Measurements from ENCODE around the gene EPC2.
"Not testable (repeated sequence)": the region's sequence is repeated elsewhere in the genome, so short reads cannot be mapped to it uniquely, and the experiment has no call there.

The EPC2 gene

DNA sequence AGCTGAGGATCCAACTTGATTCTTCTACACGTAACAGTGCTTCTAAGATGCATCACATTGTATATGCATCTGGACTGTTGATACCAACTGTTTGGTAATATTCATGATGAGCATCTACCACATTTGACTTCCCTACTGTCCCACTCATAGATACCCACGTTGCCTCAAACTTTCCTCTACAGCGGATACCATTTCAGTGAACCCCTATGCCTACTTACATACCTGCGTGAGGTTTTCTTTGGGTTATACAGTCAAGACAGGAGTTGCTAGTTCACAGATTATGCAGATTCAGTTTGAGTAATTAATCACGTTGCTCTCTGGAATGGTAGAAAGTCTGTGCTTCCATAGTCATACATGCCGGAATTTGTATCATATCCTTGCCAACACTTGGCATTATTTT lies 40.0 kb downstream of the EPC2 start:
- Histone ChIP-seq H3K4me3 (no peak overlapping the region), H3K27ac (no peak overlapping the region)
- TF ChIP-seq, protein P1, sequence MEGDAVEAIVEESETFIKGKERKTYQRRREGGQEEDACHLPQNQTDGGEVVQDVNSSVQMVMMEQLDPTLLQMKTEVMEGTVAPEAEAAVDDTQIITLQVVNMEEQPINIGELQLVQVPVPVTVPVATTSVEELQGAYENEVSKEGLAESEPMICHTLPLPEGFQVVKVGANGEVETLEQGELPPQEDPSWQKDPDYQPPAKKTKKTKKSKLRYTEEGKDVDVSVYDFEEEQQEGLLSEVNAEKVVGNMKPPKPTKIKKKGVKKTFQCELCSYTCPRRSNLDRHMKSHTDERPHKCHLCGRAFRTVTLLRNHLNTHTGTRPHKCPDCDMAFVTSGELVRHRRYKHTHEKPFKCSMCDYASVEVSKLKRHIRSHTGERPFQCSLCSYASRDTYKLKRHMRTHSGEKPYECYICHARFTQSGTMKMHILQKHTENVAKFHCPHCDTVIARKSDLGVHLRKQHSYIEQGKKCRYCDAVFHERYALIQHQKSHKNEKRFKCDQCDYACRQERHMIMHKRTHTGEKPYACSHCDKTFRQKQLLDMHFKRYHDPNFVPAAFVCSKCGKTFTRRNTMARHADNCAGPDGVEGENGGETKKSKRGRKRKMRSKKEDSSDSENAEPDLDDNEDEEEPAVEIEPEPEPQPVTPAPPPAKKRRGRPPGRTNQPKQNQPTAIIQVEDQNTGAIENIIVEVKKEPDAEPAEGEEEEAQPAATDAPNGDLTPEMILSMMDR (IDR thresholded peaks at IDR 0.05) = no peak
- DNase-seq (ENCODE audit: low spot score) = no peak

DNA sequence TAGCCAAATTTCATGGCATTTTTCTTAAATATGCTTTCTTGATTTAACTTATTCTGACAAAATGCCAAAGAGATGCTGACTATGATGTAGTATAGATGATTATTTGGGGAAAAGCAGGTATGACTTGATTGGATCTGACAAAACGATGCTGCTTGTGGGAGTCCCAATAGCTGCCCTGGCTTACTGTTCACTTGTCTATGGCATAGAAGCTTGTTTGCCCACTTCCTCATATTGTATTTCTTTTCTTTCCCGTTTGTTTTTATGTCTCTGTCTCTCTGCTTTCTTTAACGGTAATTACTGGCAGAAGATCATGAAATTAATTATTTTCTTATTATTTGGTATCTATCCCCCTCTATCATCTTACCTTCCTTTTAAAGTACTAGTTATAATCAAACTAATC lies 43.0 kb downstream of the EPC2 start:
- no peak for DNase-seq (ENCODE audit: low spot score)
- no peak overlapping the region for H3K4me3 ChIP-seq
- no peak overlapping the region for H3K27ac ChIP-seq
- TF ChIP-seq, protein P1 (IDR thresholded peaks at IDR 0.05) = no peak

DNA sequence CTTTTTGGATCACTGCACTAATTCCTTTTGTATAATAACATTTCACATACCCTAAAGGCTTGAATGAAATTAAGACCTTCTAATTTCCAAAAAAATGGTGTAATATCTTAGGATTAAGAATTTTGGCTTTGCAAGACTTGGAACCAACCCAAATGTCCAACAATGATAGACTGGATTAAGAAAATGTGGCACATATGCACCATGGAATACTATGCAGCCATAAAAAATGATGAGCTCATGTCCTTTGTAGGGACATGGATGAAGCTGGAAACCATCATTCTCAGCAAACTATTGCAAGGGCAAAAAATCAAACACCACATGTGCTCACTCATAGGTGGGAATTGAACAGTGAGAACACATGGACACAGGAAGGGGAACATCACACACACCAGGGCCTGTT lies 43.5 kb downstream of the EPC2 start:
- not testable (repeated sequence) for DNase-seq (ENCODE audit: low spot score); H3K27ac ChIP-seq; H3K4me3 ChIP-seq

DNA sequence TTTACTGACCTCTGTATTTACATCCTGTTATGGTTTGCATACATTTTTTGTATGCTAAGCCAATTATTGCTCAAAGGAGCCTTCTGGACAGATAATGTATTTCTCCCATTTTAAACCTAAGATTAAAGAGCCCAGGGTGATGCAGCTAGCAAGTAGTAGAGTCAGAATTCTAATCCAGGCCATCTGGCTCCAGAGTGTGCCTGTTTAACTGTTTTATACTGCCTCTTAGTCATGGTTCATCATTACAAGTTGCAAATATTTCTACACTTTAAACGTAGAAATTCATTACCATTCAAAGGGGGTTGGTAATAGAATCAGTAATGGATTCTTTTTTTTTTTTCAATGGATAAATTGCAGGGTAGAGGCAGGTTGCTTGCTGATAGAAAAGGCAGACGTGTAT lies 52.4 kb downstream of the EPC2 start:
- DNase-seq (ENCODE audit: low spot score) = no peak
- TF ChIP-seq, protein P1 (IDR thresholded peaks at IDR 0.05) = no peak
- no peak overlapping the region for H3K27ac ChIP-seq
- H3K4me3 ChIP-seq = no peak overlapping the region

GRCh38 chr2:148699830-148700229 lies 55.3 kb downstream of the EPC2 start:
- Histone ChIP-seq H3K4me3 (no peak overlapping the region), H3K27ac (no peak overlapping the region)
- TF ChIP-seq, protein P1 (IDR thresholded peaks at IDR 0.05) = no peak
- no peak for DNase-seq (ENCODE audit: low spot score)

DNA sequence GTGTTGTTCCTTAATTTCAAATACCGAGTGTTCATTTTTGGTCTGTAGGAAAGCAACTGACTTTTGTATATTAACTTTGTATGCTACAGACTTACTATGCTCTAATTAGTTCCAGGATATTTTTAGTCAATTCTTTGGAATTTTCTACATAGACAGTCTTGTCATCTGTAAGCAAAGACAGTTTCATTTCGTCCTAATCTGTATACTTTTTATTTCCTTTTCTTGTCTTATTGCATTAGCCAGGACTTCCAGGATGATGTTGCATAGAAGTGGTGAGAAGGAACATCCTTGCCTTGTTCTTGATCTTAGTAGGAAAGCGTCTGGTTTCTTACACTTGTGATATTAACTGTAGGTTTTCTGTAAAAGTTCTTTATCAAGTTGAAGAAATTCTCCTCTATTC lies 56.5 kb downstream of the EPC2 start:
- H3K4me3 ChIP-seq = no peak overlapping the region
- no peak overlapping the region for H3K27ac ChIP-seq
- TF ChIP-seq, protein P1 (IDR thresholded peaks at IDR 0.05) = no peak
- DNase-seq (ENCODE audit: low spot score) = no peak

DNA sequence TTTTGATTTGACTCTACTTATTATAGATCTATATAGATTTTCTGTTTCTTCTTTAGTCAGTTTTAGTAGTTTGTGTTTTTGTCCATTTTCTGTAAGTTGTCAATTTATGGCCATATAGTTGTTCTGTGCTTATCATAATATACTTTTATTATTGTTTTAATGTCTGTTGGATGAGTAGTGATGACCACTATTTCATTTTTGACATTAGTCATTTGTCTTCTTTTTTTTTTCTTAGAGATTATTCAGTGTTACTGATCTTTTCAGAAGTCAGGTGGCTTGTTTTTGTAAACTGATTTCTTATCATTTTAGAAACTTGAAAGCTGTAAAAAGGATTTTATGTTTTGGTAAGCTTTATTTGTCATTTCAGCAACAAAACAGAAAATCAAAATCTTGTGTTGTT lies 57.3 kb downstream of the EPC2 start:
- no peak overlapping the region for H3K4me3 ChIP-seq
- no peak for DNase-seq (ENCODE audit: low spot score)
- TF ChIP-seq, protein P1 (IDR thresholded peaks at IDR 0.05) = no peak
- no peak overlapping the region for H3K27ac ChIP-seq

- no peak for DNase-seq (ENCODE audit: low spot score)
- TF ChIP-seq, protein P1 (IDR thresholded peaks at IDR 0.05) = no peak
- H3K4me3 ChIP-seq = no peak overlapping the region
- H3K27ac ChIP-seq = no peak overlapping the region
These were observed 57.9 kb downstream of the EPC2 start for GRCh38 chr2:148702475-148702874.

Data from coronary artery (tissue), 2 donors.